ENCODE data around the gene KMT2D. TPM values are rescaled to one million over a fixed set of nuclear protein-coding genes. Genes with fewer than 3 reads are reported as not detected.

KMT2D gene
- polyA plus RNA-seq, 1 of the 3 experiments (the other 2 are of a cell fraction): 30.5 TPM

DNA sequence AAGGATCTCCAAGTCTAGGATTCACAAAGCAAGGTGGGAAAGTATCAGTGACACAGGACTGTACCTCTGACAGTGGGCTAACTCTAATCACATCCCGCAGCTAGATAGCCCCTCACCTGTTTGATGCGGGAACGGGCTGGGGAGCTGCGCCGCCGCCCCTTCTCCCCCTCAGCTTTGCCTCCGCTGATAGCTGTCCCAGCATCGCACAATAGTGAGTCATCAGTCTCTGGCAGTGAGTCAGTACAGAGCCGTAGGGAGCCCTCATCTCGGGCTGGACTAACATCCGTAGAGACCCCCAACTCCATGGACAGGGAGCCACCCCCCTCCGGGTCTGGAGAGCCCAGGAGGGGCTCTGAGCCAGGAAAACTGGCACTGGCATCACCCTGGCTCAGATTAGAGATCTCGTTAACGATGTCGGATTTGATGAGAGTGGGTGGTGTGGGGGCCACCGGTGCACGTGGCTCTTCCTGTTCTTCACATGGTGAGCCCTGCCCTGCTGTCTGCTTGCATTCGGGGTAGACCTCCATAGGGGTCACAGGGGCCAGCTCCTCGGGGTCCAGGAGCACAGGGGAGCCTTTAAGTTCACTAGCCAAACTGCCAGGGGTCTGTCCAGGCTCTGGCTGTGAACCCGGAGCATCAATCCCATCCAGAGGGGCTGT, 10.9 kb downstream of the KMT2D start:
- Histone ChIP-seq H4K20me1 (ENCODE audit: insufficient read depth) (peaks cover 39% of the 10 kb centered on the region), H3K36me3 (replicated peaks in 1 of 2; ENCODE audit: control insufficient read depth in 1 of 2, insufficient read depth in 2 of 2, low read length in 1 of 2) (peaks cover 59 to 86% of the 10 kb centered on the region in 2 experiments), H3K79me2 (ENCODE audit: insufficient read depth) (peaks cover 27% of the 10 kb centered on the region), H3K4me1 (ENCODE audit: control insufficient read depth in 1 of 2, insufficient read depth in 2 of 2, low read depth in 1 of 2, low read length in 1 of 2) (peaks cover 0 to 7% of the 10 kb centered on the region in 2 experiments; a peak in 2 of 4 replicates), H3K9me3 (no peaks in the 10 kb centered on the region), H3F3A (replicated peaks; ENCODE audit: insufficient read depth) (peaks cover 4% of the 10 kb centered on the region), H3K4me2 (peak overlapping the region; percentile 42; the same call in 1 of the 2 replicates), H3K27ac (ENCODE audit: low read depth in 2 of 2, low read length in 1 of 2) (peak overlapping the region in 1 of 2 experiments; percentile 59; a peak in 2 of 4 replicates), H3K9ac (no peak overlapping the region), H3K27me3 (ENCODE audit: insufficient read depth) (no peaks in the 10 kb centered on the region), H3K9me2 (no peaks in the 10 kb centered on the region), H3K4me3 (ENCODE audit: low read depth in 2 of 2, low read length in 1 of 2) (no peak overlapping the region), H2AFZ (ENCODE audit: low read depth) (no peak overlapping the region)
- CTCF ChIA-PET: interaction anchor here (1.4 to 3.7 kb wide), 3 partner anchors 12 to 293 kb away, joined by 4 to 15 read pairs (median 6); no protein-coding TSS in a partner anchor
- 51% methylated on average over 15 of the region's 20 CpGs for WGBS (ENCODE audit: low lambda C conversion rate)
- POLR2A ChIA-PET: no interaction called here
- TF ChIP-seq EZH2phosphoT487 (IDR thresholded peaks at IDR 0.05; ENCODE audit: borderline replicate concordance, low read depth): no peak
- peak; percentile 25; the same call in 1 of the 2 replicates for TF ChIP-seq NFIC (IDR thresholded peaks at IDR 0.05; ENCODE audit: borderline replicate concordance)
- TF ChIP-seq TCF12 (IDR thresholded peaks at IDR 0.05): no peak
- TF ChIP-seq FOSL2 (IDR thresholded peaks at IDR 0.05; ENCODE audit: borderline replicate concordance, low read depth): peak; percentile 95
- no peak for TF ChIP-seq SIN3A (IDR thresholded peaks at IDR 0.05; ENCODE audit: borderline replicate concordance, low read depth, low read length)
- no peak for TF ChIP-seq EP300 (IDR thresholded peaks at IDR 0.05; ENCODE audit: borderline replicate concordance in 1 of 2, low read depth in 1 of 2, low read length in 1 of 2)
- no peak for TF ChIP-seq NRF1 (IDR thresholded peaks at IDR 0.05; ENCODE audit: low read depth, low read length)
- no peak for TF ChIP-seq FOXJ3 (CRISPR knock-in tag; IDR thresholded peaks at IDR 0.05)
- no peak for TF ChIP-seq SMC3 (IDR thresholded peaks at IDR 0.05; ENCODE audit: low read depth, low read length)
- TF ChIP-seq POLR2AphosphoS5 (IDR thresholded peaks at IDR 0.05; ENCODE audit: low read depth, low read length): no peak
- peak; percentile 87 for TF ChIP-seq JUND (IDR thresholded peaks at IDR 0.05)
- no peak for TF ChIP-seq CHD2 (IDR thresholded peaks at IDR 0.05; ENCODE audit: low read length, partially characterized antibody)
- no peak for TF ChIP-seq YY1 (IDR thresholded peaks at IDR 0.05; ENCODE audit: low read depth)
- TF ChIP-seq RAD21 (IDR thresholded peaks at IDR 0.05; ENCODE audit: low read length): no peak
- no peak for DNase-seq

DNA sequence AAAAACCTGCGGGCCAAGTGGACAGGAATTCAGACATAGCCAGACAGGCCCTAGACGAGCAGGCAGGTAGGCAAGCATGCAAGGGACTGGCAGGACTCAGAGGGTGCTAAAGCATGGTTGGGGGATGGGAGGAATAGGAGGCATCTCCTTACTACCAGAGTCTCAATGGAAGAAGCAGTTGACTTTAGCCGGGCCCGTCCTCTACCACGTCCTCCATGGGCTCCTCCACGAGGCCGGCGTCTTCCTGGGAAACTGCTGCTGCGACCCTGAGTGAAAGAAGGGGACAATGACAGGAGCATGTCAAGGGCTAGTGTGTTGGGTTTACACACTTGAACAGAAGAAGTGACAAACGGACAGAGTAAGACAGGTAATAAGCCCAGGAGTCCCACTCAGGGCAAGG, 11.6 kb downstream of the KMT2D start:
- 89% methylated on average over 10 of the region's 10 CpGs for WGBS (ENCODE audit: low lambda C conversion rate)

More for the DNA sequence above, 11.6 kb downstream of the KMT2D start:
- DNase-seq: no peak
- Histone ChIP-seq H3K4me3 (ENCODE audit: low read depth in 2 of 2, low read length in 1 of 2) (no peak overlapping the region), H3K4me2 (no peak overlapping the region), H3K9me2 (no peaks in the 10 kb centered on the region), H2AFZ (ENCODE audit: low read depth) (no peak overlapping the region), H3K27me3 (ENCODE audit: insufficient read depth) (no peaks in the 10 kb centered on the region), H3K4me1 (ENCODE audit: control insufficient read depth in 1 of 2, insufficient read depth in 2 of 2, low read depth in 1 of 2, low read length in 1 of 2) (peaks cover 0 to 7% of the 10 kb centered on the region in 2 experiments; a peak in 2 of 4 replicates), H4K20me1 (ENCODE audit: insufficient read depth) (peaks cover 32% of the 10 kb centered on the region), H3F3A (replicated peaks; ENCODE audit: insufficient read depth) (peaks cover 4% of the 10 kb centered on the region), H3K36me3 (replicated peaks in 1 of 2; ENCODE audit: control insufficient read depth in 1 of 2, insufficient read depth in 2 of 2, low read length in 1 of 2) (peaks cover 58 to 86% of the 10 kb centered on the region in 2 experiments), H3K9ac (no peak overlapping the region), H3K27ac (ENCODE audit: low read depth in 2 of 2, low read length in 1 of 2) (peak overlapping the region in 1 of 2 experiments; percentile 59; a peak in 1 of 4 replicates), H3K79me2 (ENCODE audit: insufficient read depth) (peaks cover 19% of the 10 kb centered on the region), H3K9me3 (no peaks in the 10 kb centered on the region)
- CTCF ChIA-PET: interaction anchor here (1.5 to 3.7 kb wide), 4 partner anchors 10 to 29 kb away, joined by 5 to 15 read pairs (median 6); no protein-coding TSS in a partner anchor
- POLR2A ChIA-PET: no interaction called here
- TF ChIP-seq, protein P1, sequence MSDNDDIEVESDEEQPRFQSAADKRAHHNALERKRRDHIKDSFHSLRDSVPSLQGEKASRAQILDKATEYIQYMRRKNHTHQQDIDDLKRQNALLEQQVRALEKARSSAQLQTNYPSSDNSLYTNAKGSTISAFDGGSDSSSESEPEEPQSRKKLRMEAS (IDR thresholded peaks at IDR 0.05; ENCODE audit: low read depth): no peak
- TF ChIP-seq MXI1 (IDR thresholded peaks at IDR 0.05; ENCODE audit: low read depth, low read length) (no peak), NFIC (IDR thresholded peaks at IDR 0.05; ENCODE audit: borderline replicate concordance) (no peak), SMC3 (IDR thresholded peaks at IDR 0.05; ENCODE audit: low read depth, low read length) (no peak), TCF12 (IDR thresholded peaks at IDR 0.05) (no peak), GABPA (IDR thresholded peaks at IDR 0.05; ENCODE audit: low read depth) (no peak)
- TF ChIP-seq, protein P2, sequence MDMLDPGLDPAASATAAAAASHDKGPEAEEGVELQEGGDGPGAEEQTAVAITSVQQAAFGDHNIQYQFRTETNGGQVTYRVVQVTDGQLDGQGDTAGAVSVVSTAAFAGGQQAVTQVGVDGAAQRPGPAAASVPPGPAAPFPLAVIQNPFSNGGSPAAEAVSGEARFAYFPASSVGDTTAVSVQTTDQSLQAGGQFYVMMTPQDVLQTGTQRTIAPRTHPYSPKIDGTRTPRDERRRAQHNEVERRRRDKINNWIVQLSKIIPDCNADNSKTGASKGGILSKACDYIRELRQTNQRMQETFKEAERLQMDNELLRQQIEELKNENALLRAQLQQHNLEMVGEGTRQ (IDR thresholded peaks at IDR 0.05; ENCODE audit: borderline replicate concordance, low read depth, low read length): no peak

All from SK-N-SH (cell line).